ENCODE data around the gene MAN2B1.
"Not testable (repeated sequence)": the region's sequence is repeated elsewhere in the genome, so short reads cannot be mapped to it uniquely, and the experiment has no call there.

Gene MAN2B1

GRCh38 chr19:12687496-12688196 is 21.1 kb upstream of the MAN2B1 start, which contains the start of gene GNG14:
GNG14 (plus strand) TSS chr19:12687998; CDS start chr19:12688049, 51 bp downstream.
- DNase-seq: no peak

GRCh38 chr19:12685831-12686230 is 19.3 kb upstream of the MAN2B1 start:
- no peak for DNase-seq

GRCh38 chr19:12681074-12681987 is 14.8 kb upstream of the MAN2B1 start, which contains the start of gene DHPS:
DHPS (minus strand) TSS chr19:12681880; CDS start chr19:12681766, 114 bp downstream.
- DNase-seq: peak; percentile 89

GRCh38 chr19:12680034-12680433 is 13.5 kb upstream of the MAN2B1 start:
- no peak for DNase-seq

GRCh38 chr19:12678039-12678438 is 11.5 kb upstream of the MAN2B1 start:
- not testable (repeated sequence) for DNase-seq

- no peak for DNase-seq
Measured at GRCh38 chr19:12676928-12677327, 10.4 kb upstream of the MAN2B1 start.

GRCh38 chr19:12676384-12676792 is 9.8 kb upstream of the MAN2B1 start:
- DNase-seq: peak; percentile 0

GRCh38 chr19:12675940-12676339 is 9.4 kb upstream of the MAN2B1 start:
- no peak for DNase-seq

GRCh38 chr19:12675399-12675798 is 8.9 kb upstream of the MAN2B1 start:
- no peak for DNase-seq

- DNase-seq: no peak
Measured at GRCh38 chr19:12672744-12673143, 6.2 kb upstream of the MAN2B1 start.

- DNase-seq: no peak
Measured at GRCh38 chr19:12670159-12670928, 3.8 kb upstream of the MAN2B1 start.

GRCh38 chr19:12669270-12670158 is 3.0 kb upstream of the MAN2B1 start:
- peak; percentile 16 for DNase-seq

- no peak for DNase-seq
Measured at GRCh38 chr19:12668932-12669269, 2.4 kb upstream of the MAN2B1 start.

- no peak for DNase-seq
Measured at GRCh38 chr19:12668346-12668745, 1.8 kb upstream of the MAN2B1 start.

GRCh38 chr19:12667731-12668302 is 1.3 kb upstream of the MAN2B1 start:
- DNase-seq: no peak

- DNase-seq: no peak
Measured at GRCh38 chr19:12665671-12666264, 774 bp downstream of the MAN2B1 start.

- no peak for DNase-seq
Measured at GRCh38 chr19:12665281-12665573, 1.3 kb downstream of the MAN2B1 start.

- DNase-seq: no peak
Measured at GRCh38 chr19:12664406-12665280, 1.9 kb downstream of the MAN2B1 start.

GRCh38 chr19:12660980-12661379 is 5.6 kb downstream of the MAN2B1 start:
- DNase-seq: no peak

- no peak for DNase-seq
Measured at GRCh38 chr19:12657966-12658365, 8.6 kb downstream of the MAN2B1 start.

Measured in NCI-H2081 treated with DMSO at 0.1 percent for 48 hours (cell line).